Right ventricle myocardium inferior (tissue), 1 donor: Measurements from ENCODE around the gene DIP2C. TPM values are rescaled to one million over a fixed set of nuclear protein-coding genes. Genes with fewer than 3 reads are reported as not detected.
"Not testable (repeated sequence)": the region's sequence is repeated elsewhere in the genome, so short reads cannot be mapped to it uniquely, and the experiment has no call there.

Experiments used
- ATAC-seq: fragments of 200-7000 bp; cut with Tn5 transposase; one replicate; pipeline ENCODE4 v1.9.1; 2020; ENCODE audit warnings: mild to moderate bottlenecking, moderate library complexity
- DNase-seq: peaks from one replicate; pipeline ENCODE4 v3.0.0; 2021; ENCODE audit errors: missing footprints
- intact Hi-C: fragments of 100-400 bp; cut with DNase I; formaldehyde crosslinking; loops from one replicate; pipeline ENCODE4 v1.11.0; 2022
- total RNA-seq: library from RNA; stranded (reverse); fragmentation: NEBNext Ultra II Directional; extraction: Animal tissue kit (Norgen Biotek cat#: 25700); gene quantifications from one replicate; pipeline ENCODE4 v1.2.1, GENCODE V29; 2021
- donor health status: DM: no; HTN: yes; CAD: no; lungs with severe emphysema.

The DIP2C gene
- total RNA-seq, 1 donor from 2014 or later, result 28.3 TPM

- ATAC-seq, DNase-seq, intact Hi-C loops: not testable (repeated sequence)
Observed at GRCh38 chr10:700183-700582, 10.7 kb upstream of the DIP2C start.

DNA sequence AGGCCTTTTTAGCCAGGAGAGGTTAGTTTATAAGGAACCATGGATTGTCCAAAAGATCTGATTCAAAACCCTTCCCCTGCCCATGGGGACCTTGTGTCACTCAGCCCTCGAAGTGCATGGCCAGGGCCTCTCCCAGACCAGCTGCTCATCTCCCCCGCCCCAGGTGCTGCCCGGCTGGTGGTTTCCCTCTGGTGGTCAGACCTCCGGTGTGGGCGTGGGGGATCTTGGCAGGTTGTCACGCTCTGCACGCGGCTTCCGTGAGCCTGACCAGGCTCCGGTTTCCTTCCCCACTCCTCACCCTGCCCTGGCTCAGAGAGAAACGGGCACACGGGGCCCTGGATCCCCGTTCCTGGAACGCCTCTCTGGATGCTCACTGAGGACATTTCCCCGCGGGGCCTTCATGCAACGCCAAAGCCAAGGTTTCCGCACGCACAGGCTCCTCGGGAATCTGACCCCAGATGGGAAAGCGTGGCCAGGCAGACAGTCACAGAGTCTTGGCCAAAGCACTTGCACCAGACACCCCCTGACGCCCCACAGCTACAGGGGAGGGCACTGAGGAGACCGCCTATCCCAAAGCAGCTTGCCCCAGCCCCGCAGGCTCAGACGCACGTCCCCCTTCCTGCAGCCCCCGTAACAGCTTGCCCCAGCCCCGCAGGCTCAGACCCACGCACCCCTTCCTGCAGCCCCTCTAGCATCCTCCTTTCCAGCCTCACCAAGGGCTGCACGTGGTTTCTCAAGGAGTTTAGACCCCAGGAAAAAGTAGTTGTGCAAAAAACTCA, 7.8 kb upstream of the DIP2C start:
- intact Hi-C loops, result no loop called here
- no peak for DNase-seq
- ATAC-seq, result no peak

- intact Hi-C loops, result no loop called here
Observed at GRCh38 chr10:695396-695795, 5.9 kb upstream of the DIP2C start.

DNA sequence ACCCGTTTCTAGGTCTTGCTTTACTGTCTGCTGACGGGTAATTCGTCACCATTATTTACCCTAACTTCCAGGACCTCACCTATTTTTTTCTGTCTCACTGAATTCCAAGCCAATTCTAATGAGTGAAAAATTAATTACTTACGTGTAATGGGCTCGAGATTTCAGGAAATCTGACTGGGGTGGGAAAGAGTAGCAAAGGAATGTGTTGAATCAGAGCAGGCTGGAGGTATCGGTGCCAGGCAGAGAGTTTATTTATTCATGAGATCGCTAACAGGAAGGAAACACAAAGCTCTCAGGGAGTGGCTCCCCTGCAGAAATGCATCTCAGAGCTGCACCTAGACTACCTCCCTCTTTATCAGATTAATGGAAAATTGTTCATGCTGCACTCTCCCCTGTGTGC, 4.0 kb upstream of the DIP2C start:
- DNase-seq (no peak), ATAC-seq (no peak)
- intact Hi-C loops, result loop anchor here (5.0 kb wide), 1 partner anchor 94 kb away; no protein-coding TSS in a partner anchor

More at GRCh38 chr10:695396-695795, 5.9 kb upstream of the DIP2C start:
- no peak for ATAC-seq
- DNase-seq, result no peak

DNA sequence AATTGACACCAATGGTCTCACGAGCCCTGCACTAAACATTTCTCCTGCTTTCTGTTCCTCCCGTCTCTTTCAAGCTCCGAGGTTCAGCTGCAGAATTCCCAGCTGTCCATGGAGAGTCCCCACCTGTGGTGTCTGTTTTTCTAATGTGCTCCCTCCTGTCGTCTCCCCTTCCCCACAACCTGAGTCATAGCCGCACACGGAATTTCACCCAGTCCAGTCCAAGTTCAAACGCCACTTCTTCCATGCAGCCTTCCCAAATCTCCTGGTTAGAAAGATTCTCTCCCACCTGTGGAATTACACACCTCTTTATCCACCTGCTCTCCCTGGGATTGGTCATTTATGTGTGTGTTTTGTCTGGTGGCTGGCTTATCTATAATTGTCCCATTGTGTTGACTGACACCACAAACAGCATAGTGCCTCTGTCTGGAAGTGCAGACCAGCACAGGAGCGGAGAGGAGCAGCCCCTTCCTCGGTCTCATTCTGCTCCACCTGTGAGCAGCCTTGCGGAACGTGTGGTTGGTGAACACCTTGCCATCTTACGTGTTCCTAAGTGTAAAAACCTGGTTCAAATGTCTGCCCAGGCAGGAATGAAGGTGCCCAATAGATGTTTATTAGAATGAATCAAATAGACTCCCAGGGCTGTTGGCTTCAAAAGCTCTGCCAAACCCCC, 3.3 kb upstream of the DIP2C start:
- ATAC-seq, result no peak
- intact Hi-C loops, result loop anchor here (5.0 kb wide), 1 partner anchor 94 kb away; no protein-coding TSS in a partner anchor

GRCh38 chr10:691216-691615, 1.7 kb upstream of the DIP2C start:
- DNase-seq, result no peak

More for the DNA sequence above, 3.3 kb upstream of the DIP2C start:
- no peak for DNase-seq

GRCh38 chr10:690372-691161, 1.1 kb upstream of the DIP2C start:
- DNase-seq, result no peak
- no peak for ATAC-seq
- intact Hi-C loops, result loop anchor here (5.0 kb wide), 1 partner anchor 97 kb away; no protein-coding TSS in a partner anchor

More at GRCh38 chr10:691216-691615, 1.7 kb upstream of the DIP2C start:
- intact Hi-C loops, result loop anchor here (5.0 kb wide), 1 partner anchor 96 kb away; no protein-coding TSS in a partner anchor
- ATAC-seq, result no peak

DNA sequence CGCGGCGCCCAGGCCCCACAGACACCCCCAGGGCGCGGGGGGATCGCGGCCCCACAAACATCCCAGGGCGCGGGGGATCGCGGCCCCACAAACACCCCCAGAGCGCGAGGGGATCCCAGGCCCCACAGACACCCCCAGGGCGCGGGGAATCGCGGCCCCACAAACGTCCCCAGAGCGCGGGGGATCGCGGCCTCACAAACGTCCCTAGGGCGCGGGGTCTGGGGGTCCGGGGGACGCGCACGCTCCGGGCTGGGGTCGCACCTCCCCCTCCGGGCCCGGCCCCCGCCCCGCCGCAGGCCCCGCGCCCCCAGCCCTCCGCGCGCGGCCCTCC, 382 bp downstream of the DIP2C start:
- intact Hi-C loops, result loop anchor here (2.0 to 5.0 kb wide), 4 partner anchors 54 to 358 kb away; partner anchors contain the start of gene IDI1
- no peak for DNase-seq
- no peak for ATAC-seq

- peak; percentile 49 for ATAC-seq
- no peak for DNase-seq
- intact Hi-C loops, result loop anchor here (2.0 to 5.0 kb wide), 4 partner anchors 54 to 359 kb away; partner anchors contain the start of gene IDI1
Observed at GRCh38 chr10:688312-689120, 952 bp downstream of the DIP2C start.

DNA sequence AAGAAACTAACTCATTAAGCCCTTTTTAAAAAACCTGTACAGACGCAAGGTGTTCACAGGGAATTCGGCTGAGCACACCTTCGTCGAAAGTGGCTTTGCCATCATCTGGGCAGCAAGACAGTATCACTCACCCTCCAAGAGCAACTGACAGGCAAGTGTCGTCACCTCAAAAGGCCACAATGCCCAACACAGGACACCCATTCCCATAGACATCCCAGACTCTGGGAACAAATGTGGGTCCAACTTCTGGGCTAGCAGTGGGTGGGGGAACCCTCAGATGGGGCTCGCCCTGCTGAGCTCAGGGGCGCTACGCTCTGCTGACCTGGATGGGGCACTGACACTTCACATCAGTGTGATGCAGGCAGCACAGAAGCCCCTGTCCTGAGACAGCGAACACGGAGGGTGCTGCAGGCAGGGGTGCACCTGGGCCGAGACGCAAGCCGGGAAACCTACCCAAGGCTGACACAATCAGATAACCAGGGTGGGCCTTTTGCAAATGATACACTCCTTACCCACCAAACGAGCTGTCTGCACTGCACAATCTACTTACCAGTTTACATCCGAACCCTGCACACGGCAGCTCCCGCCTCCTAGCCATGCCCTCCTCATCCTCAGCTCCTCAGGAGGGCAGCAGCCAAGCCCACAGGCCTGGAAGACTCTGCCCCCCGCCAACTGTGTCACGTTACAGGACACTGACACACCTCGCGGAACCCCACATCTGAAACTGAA, 1.7 kb downstream of the DIP2C start:
- intact Hi-C loops, result loop anchor here (2.0 to 5.0 kb wide), 4 partner anchors 53 to 360 kb away; partner anchors contain the start of gene IDI1
- ATAC-seq (no peak), DNase-seq (no peak)

GRCh38 chr10:686155-686931, 3.1 kb downstream of the DIP2C start:
- intact Hi-C loops, result loop anchor here (5.0 kb wide), 2 partner anchors 74 to 361 kb away; partner anchors contain the start of gene IDI1
- ATAC-seq, result no peak
- DNase-seq, result no peak

GRCh38 chr10:685613-686012, 3.9 kb downstream of the DIP2C start:
- intact Hi-C loops, result loop anchor here (5.0 kb wide), 2 partner anchors 73 to 362 kb away; partner anchors contain the start of gene IDI1
- DNase-seq (no peak), ATAC-seq (no peak)

DNA sequence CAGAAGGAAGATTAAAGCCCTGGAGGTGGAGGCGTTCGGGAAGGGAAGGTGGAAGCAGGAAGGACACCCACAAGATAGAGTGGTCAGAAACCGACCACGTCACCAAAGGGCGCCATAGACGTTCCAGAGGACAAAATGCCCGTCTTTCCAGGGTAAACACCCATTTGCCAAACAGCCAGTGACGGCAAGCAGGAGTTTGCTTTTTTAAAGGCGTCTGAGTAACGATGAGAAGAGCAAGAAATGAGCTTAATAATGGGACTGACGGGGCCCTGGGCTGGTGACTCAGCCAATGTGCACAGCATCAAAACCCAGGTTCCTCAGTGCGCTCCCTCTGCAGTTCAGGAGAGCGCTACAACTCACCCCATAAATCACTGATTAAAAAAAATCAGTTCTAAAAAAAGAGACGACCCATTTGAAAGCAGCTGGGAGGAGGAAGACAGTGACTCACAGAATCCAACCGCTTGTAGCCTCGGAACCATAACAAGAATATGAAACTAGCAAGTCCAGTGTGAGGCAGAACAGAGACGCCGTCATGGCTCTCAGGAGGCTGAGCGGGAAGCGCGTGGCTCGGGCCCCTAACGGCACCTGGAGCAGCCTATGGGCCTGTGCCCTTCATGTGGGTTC, 5.9 kb downstream of the DIP2C start:
- DNase-seq (no peak), ATAC-seq (no peak)
- intact Hi-C loops, result no loop called here

GRCh38 chr10:682931-683447, 6.5 kb downstream of the DIP2C start:
- DNase-seq (no peak), ATAC-seq (no peak)
- intact Hi-C loops, result no loop called here

- intact Hi-C loops, result no loop called here
- DNase-seq (no peak), ATAC-seq (no peak)
Observed at GRCh38 chr10:681670-682318, 7.7 kb downstream of the DIP2C start.

DNA sequence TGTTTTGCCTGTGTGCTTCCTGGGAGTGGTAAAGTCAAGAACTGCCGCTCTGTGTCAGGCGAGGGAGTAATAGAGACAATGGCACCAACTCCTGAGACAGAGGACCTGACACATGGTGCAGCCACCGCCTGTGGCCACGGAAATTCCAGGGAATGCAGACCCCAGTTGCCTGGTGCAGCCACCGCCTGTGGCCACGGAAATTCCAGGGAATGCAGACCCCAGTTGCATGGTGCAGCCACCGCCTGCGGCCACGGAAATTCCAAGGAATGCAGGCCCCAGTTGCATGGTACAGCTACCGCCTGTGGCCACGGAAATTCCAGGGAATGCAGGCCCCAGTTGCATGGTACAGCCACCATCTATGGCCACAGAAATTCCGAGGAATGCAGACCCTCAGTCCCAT, 8.7 kb downstream of the DIP2C start:
- intact Hi-C loops, result no loop called here
- no peak for ATAC-seq
- no peak for DNase-seq
